ENCODE measurements around the gene SEC14L1.
A peak's percentile ranks its signal among the peaks of the same experiment; 100 is the strongest.
"Not testable (repeated sequence)": the region's sequence is repeated elsewhere in the genome, so short reads cannot be mapped to it uniquely, and the experiment has no call there.

Gene SEC14L1

GRCh38 chr17:77237232-77238008 is 96.7 kb downstream of the SEC14L1 start:
- DNase-seq (ENCODE audit: low read depth) = no peak

GRCh38 chr17:77240976-77241375 is 100.2 kb downstream of the SEC14L1 start:
- DNase-seq (ENCODE audit: low read depth) = no peak

- DNase-seq (ENCODE audit: low read depth) = no peak
Observed at GRCh38 chr17:77242118-77242851, 101.5 kb downstream of the SEC14L1 start.

GRCh38 chr17:77245162-77245926 is 104.6 kb downstream of the SEC14L1 start:
- no peak for DNase-seq (ENCODE audit: low read depth)

- DNase-seq (ENCODE audit: low read depth) = no peak
Observed at GRCh38 chr17:77246110-77247047, 105.6 kb downstream of the SEC14L1 start.

GRCh38 chr17:77247048-77247541 is 106.3 kb downstream of the SEC14L1 start:
- DNase-seq (ENCODE audit: low read depth) = peak; percentile 79

- DNase-seq (ENCODE audit: low read depth) = no peak
Observed at GRCh38 chr17:77247609-77248008, 106.8 kb downstream of the SEC14L1 start.

- DNase-seq (ENCODE audit: low read depth) = no peak
Observed at GRCh38 chr17:77248216-77249114, 107.7 kb downstream of the SEC14L1 start.

- no peak for DNase-seq (ENCODE audit: low read depth)
Observed at GRCh38 chr17:77251622-77252183, 110.9 kb downstream of the SEC14L1 start.

GRCh38 chr17:77252306-77252705 is 111.5 kb downstream of the SEC14L1 start:
- not testable (repeated sequence) for DNase-seq (ENCODE audit: low read depth)

- DNase-seq (ENCODE audit: low read depth) = no peak
Observed at GRCh38 chr17:77253611-77254051, 112.9 kb downstream of the SEC14L1 start.

GRCh38 chr17:77254951-77255825 is 114.4 kb downstream of the SEC14L1 start:
- DNase-seq (ENCODE audit: low read depth) = no peak

GRCh38 chr17:77255970-77256369 is 115.2 kb downstream of the SEC14L1 start:
- DNase-seq (ENCODE audit: low read depth) = not testable (repeated sequence)

GRCh38 chr17:77256710-77257109 is 115.9 kb downstream of the SEC14L1 start:
- DNase-seq (ENCODE audit: low read depth) = no peak

GRCh38 chr17:77257169-77257568 is 116.4 kb downstream of the SEC14L1 start:
- DNase-seq (ENCODE audit: low read depth) = no peak

GRCh38 chr17:77257596-77258458 is 117.1 kb downstream of the SEC14L1 start:
- no peak for DNase-seq (ENCODE audit: low read depth)

GRCh38 chr17:77258638-77259037 is 117.9 kb downstream of the SEC14L1 start:
- DNase-seq (ENCODE audit: low read depth) = no peak
